Heart left ventricle (tissue), 16 donors: ENCODE measurements around the gene DDX42. TPM values are rescaled to one million over a fixed set of nuclear protein-coding genes. Genes with fewer than 3 reads are reported as not detected.
"Not testable (repeated sequence)": the region's sequence is repeated elsewhere in the genome, so short reads cannot be mapped to it uniquely, and the experiment has no call there.

Experiments used
- ATAC-seq, 4 donors: fragments of 200-7000 bp; cut with Tn5 transposase; one replicate each; pipeline ENCODE4 v1.9.1; 2020 to 2022; ENCODE audit warnings: moderate library complexity in 4 of 4, mild to moderate bottlenecking in 3 of 4, moderate number of reproducible peaks in 1 of 4
- DNase-seq, 5 donors: peaks; one replicate each; pipeline ENCODE4 v3.0.0-alpha.2; 2020
- H3K27ac ChIP-seq, 12 donors: fragments of 200-600 bp; sonication (generic) in 4 of 12; one replicate each; pipeline versions ENCODE4 v1.5.0 to v1.8.0; 2016 to 2022; ENCODE audit warnings: mild to moderate bottlenecking in 2 of 12
- H3K27me3 ChIP-seq, 9 donors: fragments of 200-600 bp; sonication (generic) in 2 of 9; one replicate each; pipeline versions ENCODE4 v1.5.1 to v1.8.0; 2016 to 2022; ENCODE audit warnings: mild to moderate bottlenecking in 3 of 9
- H3K36me3 ChIP-seq, 9 donors: fragments of 200-600 bp; sonication (generic) in 2 of 9; one replicate each; pipeline versions ENCODE4 v1.5.0 to v1.8.0; 2018 to 2022; ENCODE audit warnings: mild to moderate bottlenecking in 2 of 9
- H3K4me1 ChIP-seq, 12 donors: fragments of 200-600 bp; sonication (generic) in 4 of 12; one replicate each; pipeline versions ENCODE4 v1.5.0 to v1.8.0; 2016 to 2022; ENCODE audit warnings: mild to moderate bottlenecking in 3 of 12
- H3K4me3 ChIP-seq, 12 donors: fragments of 200-600 bp; sonication (generic) in 4 of 12; one replicate each; pipeline versions ENCODE4 v1.5.0 to v1.8.0; 2017 to 2022; ENCODE audit warnings: mild to moderate bottlenecking in 9 of 12, moderate library complexity in 4 of 12
- H3K9me3 ChIP-seq, 12 donors: fragments of 200-600 bp; sonication (generic) in 4 of 12; one replicate each; pipeline versions ENCODE4 v1.5.0 to v1.8.0; 2016 to 2022; ENCODE audit warnings: mild to moderate bottlenecking in 1 of 12
- POLR2A ChIP-seq, 2 donors: fragments of 450-650 bp; IDR thresholded peaks; one replicate each; pipeline ENCODE4 v1.6.1; 2017; ENCODE audit warnings: antibody characterized with exemption in 2 of 2, mild to moderate bottlenecking in 2 of 2, moderate library complexity in 2 of 2
- WGBS, 4 donors: extraction: QIAGEN DNeasy Blood & Tissue Kit in 2 of 4; methylation state at CpG; one replicate each; pipeline versions ENCODE4 v1.1.5 to v1.1.7; 2013 to 2018; 5-methylcytosine and 5-hydroxymethylcytosine counted together
- intact Hi-C, 10 donors: fragments of 100-400 bp; cut with DNase I; formaldehyde crosslinking; loops; one replicate each; pipeline versions ENCODE4 v1.11.1 to v1.14.2; 2022
- polyA plus RNA-seq, 2 donors: library from polyadenylated mRNA; stranded (reverse); fragments of 200-250 nt; gene quantifications; one replicate each; pipeline ENCODE4 v1.2.3, GENCODE V29; 2013
- total RNA-seq, 9 donors: library from RNA; depleted of rRNA in 2 of 9; stranded (reverse); fragments of >200 nt in 2 of 9; fragmentation: NEBNext Ultra II Directional in 3 of 9; extraction: Animal tissue kit (Norgen Biotek cat#: 25700) in 3 of 9; gene quantifications; one replicate each; pipeline versions ENCODE4 v1.1.0 to v1.2.4, GENCODE V29; 2016 to 2023
- TF ChIP-seq, protein P1 (sequence below), 12 donors: fragments of 200-600 bp; sonication (generic) in 4 of 12; IDR thresholded peaks; one replicate each; pipeline versions ENCODE4 v1.5.0 to v1.8.0; 2018 to 2022; ENCODE audit warnings: antibody characterized with exemption in 12 of 12, mild to moderate bottlenecking in 5 of 12
- donor health status: ischemic (EF 13 %, LVEDD 7.1; RV severe dilation, severe dysfunction).
- donor health status: healthy with polysubstance abuse.
- donor health status: DM: no; HTN: yes; CAD: no.
- donor health status: DM: no; HTN: no; CAD: no.
- donor health status: ischemic (EF 25% LVEDD 6.9; RV normal size, moderate dysfunction).
- donor health status: ischemic (EF 25% LVEDD 5.7; RV mildly dilated, moderate dysfunction).
- donor health status: healthy.
- donor health status: DM: yes; HTN: yes; CAD: no.
- donor health status: ischemic (EF 35%, LVEDD 5.7; RV mildly dilated, moderate dysfunction).
- donor health status: nonischemic (EF 11% LVEDD 7.7; RV severe dilation, severe dysfunction).
- donor health status: DM: yes; HTN: yes; CAD: no.
- donor health status: PGD.
- donor health status: ischemic (EF 29% LVEDD 5.4; RV normal size, mild dysfunction).
- donor health status: nonischemic (EF 23%, LVEDD 6.1; RV moderate dilation, normal function).

Gene DDX42
- total and polyA plus RNA-seq, 11 donors: 30.1 to 75.0 (median 56.8) TPM

DNA sequence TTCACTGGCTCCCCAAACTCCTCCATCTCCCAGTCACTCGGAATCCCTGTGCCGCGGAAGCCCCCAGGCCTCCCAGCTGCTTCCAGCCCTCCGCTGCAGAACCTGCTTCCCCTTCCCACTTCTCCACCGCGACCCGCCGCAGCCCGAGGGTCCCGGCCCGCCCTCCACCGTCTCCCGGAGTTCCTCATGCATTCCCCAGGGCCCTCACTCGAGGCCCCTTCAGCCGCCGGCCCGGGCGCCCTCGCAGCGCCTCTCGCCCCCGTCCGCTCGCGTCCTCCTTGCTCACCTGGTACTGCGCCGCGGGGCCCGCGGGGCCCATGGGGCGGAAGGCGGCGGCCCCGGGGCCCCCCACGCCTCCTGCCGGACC lies 68.2 kb downstream of the DDX42 start:
- TF ChIP-seq, protein P1, sequence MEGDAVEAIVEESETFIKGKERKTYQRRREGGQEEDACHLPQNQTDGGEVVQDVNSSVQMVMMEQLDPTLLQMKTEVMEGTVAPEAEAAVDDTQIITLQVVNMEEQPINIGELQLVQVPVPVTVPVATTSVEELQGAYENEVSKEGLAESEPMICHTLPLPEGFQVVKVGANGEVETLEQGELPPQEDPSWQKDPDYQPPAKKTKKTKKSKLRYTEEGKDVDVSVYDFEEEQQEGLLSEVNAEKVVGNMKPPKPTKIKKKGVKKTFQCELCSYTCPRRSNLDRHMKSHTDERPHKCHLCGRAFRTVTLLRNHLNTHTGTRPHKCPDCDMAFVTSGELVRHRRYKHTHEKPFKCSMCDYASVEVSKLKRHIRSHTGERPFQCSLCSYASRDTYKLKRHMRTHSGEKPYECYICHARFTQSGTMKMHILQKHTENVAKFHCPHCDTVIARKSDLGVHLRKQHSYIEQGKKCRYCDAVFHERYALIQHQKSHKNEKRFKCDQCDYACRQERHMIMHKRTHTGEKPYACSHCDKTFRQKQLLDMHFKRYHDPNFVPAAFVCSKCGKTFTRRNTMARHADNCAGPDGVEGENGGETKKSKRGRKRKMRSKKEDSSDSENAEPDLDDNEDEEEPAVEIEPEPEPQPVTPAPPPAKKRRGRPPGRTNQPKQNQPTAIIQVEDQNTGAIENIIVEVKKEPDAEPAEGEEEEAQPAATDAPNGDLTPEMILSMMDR (IDR thresholded peaks at IDR 0.05): no peak
- TF ChIP-seq POLR2A (IDR thresholded peaks at IDR 0.05): no peak
- WGBS, 4 donors: 1 to 2% (median 1%) methylated on average over 27 to 36 of the region's 36 CpGs
- Histone ChIP-seq H3K36me3 (peaks cover 0 to 5% (median 3%) of the 10 kb centered on the region in 9 donors), H3K4me1 (peaks cover 21 to 58% (median 46%) of the 10 kb centered on the region in 12 donors), H3K4me3 (peak overlapping the region; percentile 69 to 99 (median 93)), H3K9me3 (no peaks in the 10 kb centered on the region), H3K27me3 (no peaks in the 10 kb centered on the region), H3K27ac (peak overlapping the region; percentile 84 to 98 (median 94))
- peak; percentile 45 to 72 (median 48) for DNase-seq
- intact Hi-C loops: loop anchor here in 3 of 10 donors (1.0 to 5.0 kb wide), 3 partner anchors 15 to 70 kb away; partner anchors contain the start of genes FTSJ3 (in 3 of the 3), PSMC5 (in 3 of the 3), CCDC47 (in 2 of the 3) and DDX42 (in 1 of the 3)
- no peak for ATAC-seq

DNA sequence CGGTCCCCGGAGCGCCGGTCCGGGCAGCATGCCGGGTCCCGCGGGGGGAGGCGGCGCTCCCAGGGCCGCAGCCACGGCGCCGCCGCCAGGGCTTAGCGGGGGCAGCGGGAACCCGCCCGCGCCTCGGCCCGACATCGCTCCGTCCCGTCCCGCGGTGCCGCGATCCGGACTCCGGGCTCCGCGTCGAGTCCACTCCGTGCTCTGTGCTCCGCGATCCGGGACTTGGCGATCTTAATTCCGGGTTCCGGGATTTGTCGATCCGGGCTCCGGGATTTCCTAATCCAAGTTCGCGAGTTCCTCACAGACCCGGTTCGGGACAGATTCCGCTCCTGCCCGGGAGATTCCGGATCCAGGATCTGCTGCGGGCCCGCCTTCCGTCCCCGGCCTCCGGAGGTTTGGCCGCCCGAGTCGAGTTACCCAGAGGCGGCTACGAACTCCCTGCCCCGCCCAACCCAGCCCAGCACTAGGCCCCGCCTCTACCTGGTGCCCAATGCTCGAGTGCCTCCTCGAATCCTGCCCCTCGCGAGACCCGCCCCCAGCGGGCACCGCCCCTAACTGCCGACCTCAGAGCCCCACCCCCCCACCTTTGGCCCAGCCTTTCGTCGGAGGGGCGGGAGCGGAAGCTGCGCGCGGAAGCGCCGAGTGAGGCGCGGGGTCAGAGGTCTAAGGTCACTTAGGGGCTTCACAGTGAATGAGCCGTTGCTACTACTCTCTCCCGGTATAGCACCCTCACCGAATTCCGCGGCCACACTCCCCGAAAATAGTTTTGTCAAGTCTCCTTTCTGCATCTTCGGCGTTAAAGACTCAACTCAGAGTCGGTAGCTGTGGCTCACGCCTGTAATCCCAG lies 68.8 kb downstream of the DDX42 start, which contains the start of gene SMARCD2:
Gene SMARCD2 (minus strand): TSS at position 146 of the 847 bp plus-strand sequence. CDS start 11 bp downstream, at position 135.
- Histone ChIP-seq H3K27ac (peak within 1 kb of the TSS; percentile 84 to 98 (median 94)), H3K9me3 (no peaks in the 10 kb centered on the region), H3K36me3 (no peaks in the 10 kb centered on the region), H3K4me3 (peak within 1 kb of the TSS; percentile 69 to 99 (median 93)), H3K4me1 (peaks cover 19 to 52% (median 44%) of the 10 kb centered on the region in 12 donors), H3K27me3 (no peaks in the 10 kb centered on the region)
- intact Hi-C loops: loop anchor here in 3 of 10 donors (1.0 to 5.0 kb wide), 3 partner anchors 15 to 70 kb away; partner anchors contain the start of genes FTSJ3 (in 3 of the 3), PSMC5 (in 3 of the 3), CCDC47 (in 2 of the 3) and DDX42 (in 1 of the 3)
- peak; percentile 99 to 100 (median 99) for DNase-seq
- WGBS, 4 donors: 0% methylated on average over 39 to 92 of the region's 92 CpGs
- TF ChIP-seq, protein P1 (IDR thresholded peaks at IDR 0.05): peak in 3 of 12 donors; percentile 4 to 10 (median 7)
- TF ChIP-seq POLR2A (IDR thresholded peaks at IDR 0.05): peak in 1 of 2 donors; percentile 90
- ATAC-seq: peak; percentile 86 to 92 (median 88)

DNA sequence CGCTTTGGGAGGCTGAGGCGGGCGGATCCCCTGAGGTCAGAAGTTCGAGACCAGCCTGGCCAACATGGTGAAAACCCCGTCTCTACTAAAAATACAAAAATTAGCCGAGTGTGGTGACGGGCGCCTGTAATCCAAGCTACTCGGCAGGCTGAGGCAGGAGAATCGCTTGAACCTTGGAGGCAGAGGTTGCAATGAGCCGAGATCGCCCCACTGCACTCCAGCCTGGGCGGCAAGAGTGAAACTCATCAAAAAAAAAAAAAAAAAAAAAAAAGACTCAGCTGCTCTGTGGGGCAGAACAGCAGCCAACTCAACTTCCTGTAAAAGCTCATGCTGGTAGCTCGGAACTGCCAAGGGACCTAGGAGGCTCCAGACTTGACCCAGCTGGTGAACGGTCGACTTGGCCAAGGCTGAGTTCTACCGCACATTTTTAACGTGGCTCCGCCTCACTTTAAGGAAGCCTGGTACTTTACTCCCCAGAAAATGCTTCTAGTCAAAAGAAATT lies 69.5 kb downstream of the DDX42 start:
- H3K27me3 ChIP-seq, H3K9me3 ChIP-seq, H3K36me3 ChIP-seq: not testable (repeated sequence)
- Histone ChIP-seq H3K27ac (peak overlapping the region; percentile 66 to 98 (median 94)), H3K4me3 (peak overlapping the region; percentile 28 to 99 (median 93)), H3K4me1 (peaks cover 18 to 48% (median 38%) of the 10 kb centered on the region in 12 donors)
- DNase-seq (peak in 3 of 5 donors; percentile 57 to 83 (median 75)), ATAC-seq (peak in 3 of 4 donors; percentile 0 to 23 (median 9))
- WGBS, 4 donors: 6 to 17% (median 9%) methylated on average over 19 of the region's 19 CpGs
- intact Hi-C loops: loop anchor here in 2 of 10 donors (2.0 to 5.0 kb wide), 2 partner anchors 71 kb away; partner anchors contain the start of genes CCDC47 (in 2 of the 2) and DDX42 (in 1 of the 2)

DNA sequence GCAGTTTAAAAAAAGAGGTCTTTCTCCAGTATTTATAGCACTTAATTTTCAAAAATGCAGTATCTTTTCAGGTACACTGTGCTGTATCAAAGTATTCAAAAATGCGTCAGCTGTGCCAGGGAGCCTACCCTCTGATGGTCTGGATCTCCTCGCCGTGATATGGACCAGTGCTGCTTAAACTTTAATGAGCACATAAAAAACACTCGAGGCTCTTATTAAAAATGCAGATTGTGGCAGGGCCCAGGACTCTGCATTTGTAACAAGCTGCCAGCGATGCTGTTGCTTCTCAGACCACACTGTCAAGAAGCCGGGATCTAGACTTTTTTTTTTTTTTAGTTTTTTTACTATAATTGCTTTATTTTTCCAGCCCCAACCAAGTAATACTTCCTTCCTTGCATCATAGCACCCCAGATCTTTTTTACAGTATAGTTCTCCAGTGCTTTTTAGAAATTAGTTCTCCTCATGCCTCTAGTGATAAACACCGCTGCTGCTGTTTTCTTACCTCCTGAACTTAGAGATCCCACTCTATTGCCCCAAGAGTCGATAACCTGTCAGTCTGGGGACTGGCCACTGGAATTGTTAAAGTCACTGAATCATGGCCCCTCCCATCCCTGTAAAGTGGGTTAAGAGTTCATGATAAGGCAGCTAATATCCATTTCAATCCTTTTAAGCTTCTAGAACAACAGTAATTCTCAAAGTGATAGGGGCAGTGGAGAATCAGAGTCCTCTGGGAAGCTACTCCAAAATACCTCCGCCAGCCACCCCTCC lies 70.1 kb downstream of the DDX42 start:
- H3K9me3 ChIP-seq: no peaks in the 10 kb centered on the region
- intact Hi-C loops: loop anchor here in 2 of 10 donors (2.0 to 5.0 kb wide), 2 partner anchors 71 to 72 kb away; partner anchors contain the start of genes CCDC47 (in 2 of the 2) and DDX42 (in 1 of the 2)
- H3K4me1 ChIP-seq: peaks cover 16 to 48% (median 34%) of the 10 kb centered on the region in 12 donors
- H3K4me3 ChIP-seq: peak overlapping the region in 10 of 12 donors; percentile 69 to 99 (median 93)
- TF ChIP-seq POLR2A (IDR thresholded peaks at IDR 0.05): no peak
- TF ChIP-seq, protein P1 (IDR thresholded peaks at IDR 0.05): no peak
- 67 to 80% (median 73%) methylated on average over 9 of the region's 9 CpGs for WGBS, 4 donors
- peak overlapping the region; percentile 66 to 98 (median 94) for H3K27ac ChIP-seq
- no peaks in the 10 kb centered on the region for H3K27me3 ChIP-seq
- no peak for DNase-seq
- no peaks in the 10 kb centered on the region for H3K36me3 ChIP-seq
- no peak for ATAC-seq
